ENCODE measurements around the gene FECH.

The FECH gene

GRCh38 chr18:57542812-57543427 is 43.6 kb downstream of the FECH start:
- TF ChIP-seq, protein P1, sequence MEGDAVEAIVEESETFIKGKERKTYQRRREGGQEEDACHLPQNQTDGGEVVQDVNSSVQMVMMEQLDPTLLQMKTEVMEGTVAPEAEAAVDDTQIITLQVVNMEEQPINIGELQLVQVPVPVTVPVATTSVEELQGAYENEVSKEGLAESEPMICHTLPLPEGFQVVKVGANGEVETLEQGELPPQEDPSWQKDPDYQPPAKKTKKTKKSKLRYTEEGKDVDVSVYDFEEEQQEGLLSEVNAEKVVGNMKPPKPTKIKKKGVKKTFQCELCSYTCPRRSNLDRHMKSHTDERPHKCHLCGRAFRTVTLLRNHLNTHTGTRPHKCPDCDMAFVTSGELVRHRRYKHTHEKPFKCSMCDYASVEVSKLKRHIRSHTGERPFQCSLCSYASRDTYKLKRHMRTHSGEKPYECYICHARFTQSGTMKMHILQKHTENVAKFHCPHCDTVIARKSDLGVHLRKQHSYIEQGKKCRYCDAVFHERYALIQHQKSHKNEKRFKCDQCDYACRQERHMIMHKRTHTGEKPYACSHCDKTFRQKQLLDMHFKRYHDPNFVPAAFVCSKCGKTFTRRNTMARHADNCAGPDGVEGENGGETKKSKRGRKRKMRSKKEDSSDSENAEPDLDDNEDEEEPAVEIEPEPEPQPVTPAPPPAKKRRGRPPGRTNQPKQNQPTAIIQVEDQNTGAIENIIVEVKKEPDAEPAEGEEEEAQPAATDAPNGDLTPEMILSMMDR (IDR thresholded peaks at IDR 0.05; ENCODE audit: low read depth, low read length), result no peak
- H3K4me3 ChIP-seq (ENCODE audit: low read depth, low read length), result no peak overlapping the region

GRCh38 chr18:57542126-57542525 is 44.4 kb downstream of the FECH start:
- TF ChIP-seq, protein P1 (IDR thresholded peaks at IDR 0.05; ENCODE audit: low read depth, low read length), result no peak
- H3K4me3 ChIP-seq (ENCODE audit: low read depth, low read length), result no peak overlapping the region

DNA sequence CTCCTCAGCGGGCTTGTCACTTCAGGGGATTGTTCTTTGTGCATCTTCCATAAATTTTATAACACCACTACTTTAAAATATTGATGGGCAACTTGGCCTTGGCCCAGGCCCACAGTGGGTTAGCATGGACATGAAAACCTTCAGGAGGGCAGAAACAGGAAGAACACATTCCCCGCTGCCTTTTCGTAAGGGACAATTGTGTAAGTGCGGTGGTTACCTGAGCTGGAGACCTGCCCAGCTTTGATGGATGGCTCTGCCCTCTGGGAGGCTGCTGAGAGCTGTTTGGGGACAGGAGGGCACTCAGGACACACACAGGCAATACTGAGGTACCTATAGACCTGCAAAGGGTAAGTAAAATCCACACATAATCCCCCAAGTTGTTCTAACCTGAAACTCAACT is 46.8 kb downstream of the FECH start:
- H3K4me3 ChIP-seq (ENCODE audit: low read depth, low read length), result no peak overlapping the region
- TF ChIP-seq, protein P1 (IDR thresholded peaks at IDR 0.05; ENCODE audit: low read depth, low read length), result no peak

DNA sequence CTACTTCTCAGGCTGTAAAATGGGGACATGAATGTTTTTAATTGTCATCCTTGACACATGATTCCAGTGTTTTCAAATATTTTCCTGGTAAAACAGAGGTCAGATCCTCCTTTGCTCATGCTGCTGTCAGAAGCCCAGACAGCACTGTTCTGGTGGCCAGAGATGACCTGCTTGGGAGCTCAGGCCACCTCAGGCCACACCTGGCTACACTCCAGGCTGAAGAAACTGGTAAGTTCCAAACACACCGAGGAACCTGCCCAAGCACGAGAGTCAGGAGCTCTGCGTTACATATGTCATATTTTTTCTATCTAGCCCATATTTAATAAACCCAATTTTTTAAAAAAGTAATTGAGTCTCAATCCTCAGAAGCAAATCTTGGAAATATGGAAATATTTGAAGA is 47.9 kb downstream of the FECH start:
- TF ChIP-seq, protein P1 (IDR thresholded peaks at IDR 0.05; ENCODE audit: low read depth, low read length), result no peak
- H3K4me3 ChIP-seq (ENCODE audit: low read depth, low read length), result no peak overlapping the region

DNA sequence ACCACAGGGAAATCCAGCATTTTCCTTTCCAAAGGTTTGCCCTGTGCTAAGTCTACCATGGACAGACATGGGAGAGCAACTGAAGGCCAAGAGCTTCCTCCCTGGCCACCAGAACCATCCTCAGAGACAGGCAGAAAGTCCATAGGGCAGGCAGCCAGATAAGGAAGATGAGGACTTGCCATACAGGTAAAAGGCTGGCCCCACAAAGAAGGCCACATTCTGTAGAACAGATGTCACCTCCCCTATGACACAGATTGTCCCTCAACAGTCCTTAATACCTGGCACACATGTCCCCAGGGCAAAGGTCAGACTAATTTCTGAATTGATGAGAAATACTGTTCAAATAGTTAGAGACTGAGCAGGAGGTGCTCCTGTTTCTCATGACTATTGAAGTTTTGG is 52.0 kb downstream of the FECH start:
- H3K4me3 ChIP-seq (ENCODE audit: low read depth, low read length), result no peak overlapping the region
- TF ChIP-seq, protein P1 (IDR thresholded peaks at IDR 0.05; ENCODE audit: low read depth, low read length), result no peak

DNA sequence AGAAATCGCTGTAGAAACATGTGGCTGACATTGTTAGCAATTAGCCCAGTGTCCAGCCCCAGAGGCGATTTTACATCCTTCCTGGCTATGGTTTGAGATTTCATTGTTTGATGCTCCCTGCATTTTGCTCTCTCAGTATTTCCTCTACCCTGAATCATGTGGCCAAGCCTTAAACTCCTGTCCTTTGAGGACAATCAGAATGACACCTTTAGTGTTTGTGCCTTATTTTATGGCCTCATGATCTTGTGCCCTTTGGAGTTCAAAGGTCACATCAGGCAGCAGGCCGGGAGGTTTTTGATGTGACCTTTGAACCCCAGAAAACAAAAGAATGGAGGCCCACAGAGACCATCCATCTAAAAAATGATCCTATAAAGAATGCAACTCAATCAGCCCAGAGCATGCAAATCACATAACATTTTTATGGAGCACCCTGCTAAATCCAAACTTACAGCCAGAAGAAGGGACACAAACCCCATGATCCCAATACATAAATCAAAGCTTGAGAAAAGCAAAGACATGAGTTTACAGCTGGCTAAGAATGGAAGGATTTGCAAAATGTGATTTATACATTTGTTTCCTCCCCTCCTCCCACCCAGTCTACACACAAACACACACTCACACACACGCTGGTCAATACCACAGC is 52.5 kb downstream of the FECH start:
- H3K4me3 ChIP-seq (ENCODE audit: low read depth, low read length), result no peak overlapping the region
- TF ChIP-seq, protein P1 (IDR thresholded peaks at IDR 0.05; ENCODE audit: low read depth, low read length), result no peak

- TF ChIP-seq, protein P1 (IDR thresholded peaks at IDR 0.05; ENCODE audit: low read depth, low read length), result no peak
- H3K4me3 ChIP-seq (ENCODE audit: low read depth, low read length), result peak overlapping the region; percentile 15
Observed at GRCh38 chr18:57533006-57533867, 53.3 kb downstream of the FECH start.

Data from WI38 (cell line).